Hepatocyte (in vitro differentiated cells): ENCODE data around the gene PDZK1.

Experiments used
- CTCF ChIP-seq: fragments of 200-600 bp; sonication (generic); IDR thresholded peaks from 2 replicates; pipeline ENCODE4 v1.5.1; 2016; ENCODE audit warnings: antibody characterized with exemption, mild to moderate bottlenecking; ENCODE audit not compliant: poor library complexity
- EZH2 ChIP-seq: fragments of 200-600 bp; sonication (generic); IDR thresholded peaks from 2 replicates; pipeline ENCODE4 v1.6.1; 2016; ENCODE audit warnings: antibody characterized with exemption, mild to moderate bottlenecking, borderline replicate concordance
- EZH2phosphoT487 ChIP-seq: fragments of 200-600 bp; sonication (generic); IDR thresholded peaks from one replicate; pipeline ENCODE4 v1.6.1; 2018; ENCODE audit warnings: antibody characterized with exemption, mild to moderate bottlenecking, low read depth, moderate library complexity; ENCODE audit not compliant: unreplicated experiment, severe bottlenecking

GRCh38 chr1:145730467-145730866 lies 23.3 kb upstream of the PDZK1 start:
- TF ChIP-seq CTCF (no peak), EZH2 (no peak), EZH2phosphoT487 (no peak)
